GM18519 (cell line): ENCODE results near the gene TM4SF1.

ENCODE experiments used
- ATAC-seq: cut with Tn5 transposase; IDR thresholded peaks from one replicate; pipeline ENCODE4 v1.9.1; 2021; ENCODE audit warnings: mild to moderate bottlenecking, moderate library complexity; ENCODE audit not compliant: unreplicated experiment, low FRiP score

Gene TM4SF1

GRCh38 chr3:149377408-149378364 is at the start of gene TM4SF1:
Gene TM4SF1, minus strand, starts transcription at chr3:149377649. Its CDS starts 102 bp downstream, at chr3:149377547.
- ATAC-seq, result no peak

GRCh38 chr3:149426325-149426724 is 48.9 kb upstream of the TM4SF1 start:
- no peak for ATAC-seq

GRCh38 chr3:149424918-149425317 is 47.5 kb upstream of the TM4SF1 start:
- no peak for ATAC-seq

- no peak for ATAC-seq
These were observed 44.3 kb upstream of the TM4SF1 start for GRCh38 chr3:149421764-149422163.

GRCh38 chr3:149419816-149420215 is 42.4 kb upstream of the TM4SF1 start:
- ATAC-seq, result no peak

- ATAC-seq, result no peak
These were observed 40.3 kb upstream of the TM4SF1 start for GRCh38 chr3:149417727-149418126.

- no peak for ATAC-seq
These were observed 39.7 kb upstream of the TM4SF1 start for GRCh38 chr3:149417174-149417573.

- no peak for ATAC-seq
These were observed 38.0 kb upstream of the TM4SF1 start for GRCh38 chr3:149415484-149415883.

GRCh38 chr3:149414557-149415231 is 37.2 kb upstream of the TM4SF1 start:
- no peak for ATAC-seq

GRCh38 chr3:149411583-149411982 is 34.1 kb upstream of the TM4SF1 start:
- no peak for ATAC-seq

GRCh38 chr3:149409351-149409750 is 31.9 kb upstream of the TM4SF1 start:
- ATAC-seq, result no peak

GRCh38 chr3:149407898-149408297 is 30.4 kb upstream of the TM4SF1 start:
- ATAC-seq, result no peak

GRCh38 chr3:149406244-149406752 is 28.8 kb upstream of the TM4SF1 start:
- ATAC-seq, result no peak

- ATAC-seq, result no peak
These were observed 26.0 kb upstream of the TM4SF1 start for GRCh38 chr3:149403443-149403842.

- ATAC-seq, result no peak
These were observed 25.0 kb upstream of the TM4SF1 start for GRCh38 chr3:149402481-149402880.

- ATAC-seq, result no peak
These were observed 24.5 kb upstream of the TM4SF1 start for GRCh38 chr3:149401926-149402310.

- ATAC-seq, result no peak
These were observed 23.9 kb upstream of the TM4SF1 start for GRCh38 chr3:149401212-149401925.

- ATAC-seq, result no peak
These were observed 23.2 kb upstream of the TM4SF1 start for GRCh38 chr3:149400645-149401044.

GRCh38 chr3:149398296-149398695 is 20.8 kb upstream of the TM4SF1 start:
- no peak for ATAC-seq

GRCh38 chr3:149397528-149397927 is 20.1 kb upstream of the TM4SF1 start:
- no peak for ATAC-seq

GRCh38 chr3:149396476-149396875 is 19.0 kb upstream of the TM4SF1 start:
- ATAC-seq, result no peak
